ENCODE data around the gene GP9.
"Not testable (repeated sequence)": the region's sequence is repeated elsewhere in the genome, so short reads cannot be mapped to it uniquely, and the experiment has no call there.

The GP9 gene

DNA sequence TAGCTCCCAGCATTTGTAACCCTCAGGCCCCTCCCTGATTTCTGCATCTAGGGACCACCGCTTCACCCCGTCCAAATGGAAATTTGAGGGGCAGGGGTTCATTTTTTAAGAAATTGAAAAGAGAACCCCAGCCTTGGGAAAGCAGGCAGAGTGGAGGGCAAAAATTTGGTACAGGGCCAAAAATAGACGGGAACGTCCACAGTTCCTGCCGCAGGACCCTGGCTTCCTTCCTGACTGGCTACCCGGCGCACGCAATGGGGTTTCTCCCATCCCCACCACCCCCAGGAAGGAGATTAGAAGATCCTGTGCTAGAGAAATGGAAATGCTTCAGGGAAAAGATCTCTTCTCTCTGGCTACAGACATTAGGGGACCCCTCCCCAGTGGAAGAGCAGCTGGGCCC, 20.9 kb downstream of the GP9 start:
- DNase-seq: no peak

GRCh38 chr3:129082026-129082425, 21.4 kb downstream of the GP9 start:
- DNase-seq: no peak

- no peak for DNase-seq
Observed at GRCh38 chr3:129084501-129084900, 23.9 kb downstream of the GP9 start.

- DNase-seq: no peak
Observed at GRCh38 chr3:129085165-129085715, 24.7 kb downstream of the GP9 start.

DNA sequence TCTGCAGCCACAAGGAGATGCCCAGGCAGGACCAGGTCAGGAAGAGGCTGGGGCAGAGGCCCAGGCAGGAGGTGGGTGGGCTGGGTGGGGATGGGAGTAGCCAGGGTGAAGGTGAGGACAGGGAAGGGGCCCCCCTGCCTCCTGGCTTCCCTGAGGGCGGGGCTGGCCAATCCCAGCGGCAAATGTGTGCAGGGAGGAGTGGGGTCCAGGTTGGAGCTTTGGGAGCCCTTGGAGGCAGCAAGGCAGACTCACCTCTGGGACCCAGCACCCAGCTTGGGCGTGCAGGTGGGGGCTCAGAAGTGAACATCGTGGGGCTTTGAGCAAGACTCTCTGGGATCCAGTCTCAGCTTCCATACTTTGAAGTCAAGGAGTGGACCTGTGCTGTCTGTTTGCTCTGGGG, 25.2 kb downstream of the GP9 start:
- DNase-seq: no peak

- no peak for DNase-seq
Observed at GRCh38 chr3:129087138-129087702, 26.6 kb downstream of the GP9 start.

GRCh38 chr3:129087904-129088303, 27.3 kb downstream of the GP9 start:
- not testable (repeated sequence) for DNase-seq

DNA sequence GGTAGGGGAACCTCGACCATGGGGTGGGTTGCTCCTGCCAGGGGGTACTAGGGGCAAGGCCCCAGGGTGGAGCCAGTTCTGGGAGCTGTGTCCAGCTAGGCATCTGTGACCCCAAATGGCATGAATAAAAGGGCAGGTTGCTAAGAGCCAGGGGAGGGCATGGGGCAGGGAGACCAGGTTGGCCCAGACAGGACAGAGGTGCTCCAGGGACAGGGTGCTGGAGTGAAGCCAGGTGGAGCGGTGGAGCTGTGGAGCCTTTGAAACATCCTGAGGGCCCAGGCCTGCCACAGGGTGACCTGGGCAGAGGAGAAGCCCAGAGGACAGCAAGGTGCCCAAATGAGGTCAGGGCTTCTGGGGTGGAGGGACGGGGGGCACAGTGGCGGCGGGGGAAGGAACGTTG, 27.7 kb downstream of the GP9 start:
- DNase-seq: not testable (repeated sequence)

GRCh38 chr3:129095285-129095684, 34.7 kb downstream of the GP9 start:
- no peak for DNase-seq

DNA sequence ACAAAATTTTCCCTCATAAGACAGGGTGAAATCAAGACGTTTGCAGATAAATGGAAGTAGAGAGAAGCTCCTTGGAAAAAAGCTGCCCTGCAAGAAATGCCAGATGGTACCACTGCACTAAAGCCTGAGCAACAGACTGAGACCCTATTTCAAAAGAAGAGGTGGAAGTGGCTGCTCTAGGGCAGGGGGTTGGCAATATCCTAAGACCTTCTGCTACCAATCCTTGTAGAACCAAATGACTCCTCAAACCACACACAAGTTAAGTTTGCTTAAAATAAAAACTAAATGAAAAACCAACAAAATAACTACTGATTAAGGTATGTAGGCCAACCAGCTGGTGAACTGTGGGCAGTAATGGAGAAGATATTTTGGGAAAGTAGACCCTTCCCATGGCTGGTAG, 39.7 kb downstream of the GP9 start:
- no peak for DNase-seq

- DNase-seq: no peak
Observed at GRCh38 chr3:129101370-129102138, 41.0 kb downstream of the GP9 start.

GRCh38 chr3:129103296-129103695, 42.7 kb downstream of the GP9 start:
- DNase-seq: no peak

GRCh38 chr3:129104051-129104450, 43.5 kb downstream of the GP9 start:
- DNase-seq: no peak

- no peak for DNase-seq
Observed at GRCh38 chr3:129104498-129105079, 44.0 kb downstream of the GP9 start.

GRCh38 chr3:129105862-129106261, 45.3 kb downstream of the GP9 start:
- no peak for DNase-seq

- DNase-seq: no peak
Observed at GRCh38 chr3:129106320-129106719, 45.7 kb downstream of the GP9 start.

DNA sequence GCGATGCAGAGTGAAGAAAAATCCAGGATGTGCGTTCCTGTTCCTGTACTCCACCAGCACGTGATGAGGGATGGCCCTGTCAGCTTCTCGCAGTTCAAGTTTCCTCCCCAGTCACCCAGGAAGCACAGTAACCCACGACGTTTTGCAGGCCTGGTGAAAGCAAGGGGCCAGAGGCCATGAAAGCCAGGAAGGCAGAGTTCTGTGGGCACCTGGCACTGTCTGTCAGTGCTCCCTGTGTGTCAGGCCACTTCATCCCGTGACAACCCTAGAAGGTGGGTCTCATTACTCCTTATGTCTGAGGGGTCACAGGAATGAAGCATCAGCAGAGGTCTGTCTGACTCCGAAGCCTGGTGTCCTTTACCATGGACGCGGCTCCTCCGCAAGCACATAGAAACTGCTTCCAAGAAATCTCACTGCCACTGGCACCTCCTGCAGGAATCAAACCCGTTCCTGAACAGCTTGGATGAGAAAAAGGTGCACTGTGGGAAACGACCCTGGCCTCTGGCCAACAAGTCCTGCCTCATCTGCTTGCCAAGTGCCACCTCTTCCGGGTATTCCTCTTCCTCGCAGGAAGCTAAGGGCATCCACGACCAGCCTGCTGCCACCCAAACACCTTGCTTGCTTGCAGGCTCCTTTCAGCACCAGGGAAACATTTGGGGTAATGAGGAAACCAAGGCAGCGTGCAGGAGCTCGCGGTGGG, 46.4 kb downstream of the GP9 start:
- DNase-seq: no peak

- DNase-seq: no peak
Observed at GRCh38 chr3:129107793-129108192, 47.2 kb downstream of the GP9 start.

DNA sequence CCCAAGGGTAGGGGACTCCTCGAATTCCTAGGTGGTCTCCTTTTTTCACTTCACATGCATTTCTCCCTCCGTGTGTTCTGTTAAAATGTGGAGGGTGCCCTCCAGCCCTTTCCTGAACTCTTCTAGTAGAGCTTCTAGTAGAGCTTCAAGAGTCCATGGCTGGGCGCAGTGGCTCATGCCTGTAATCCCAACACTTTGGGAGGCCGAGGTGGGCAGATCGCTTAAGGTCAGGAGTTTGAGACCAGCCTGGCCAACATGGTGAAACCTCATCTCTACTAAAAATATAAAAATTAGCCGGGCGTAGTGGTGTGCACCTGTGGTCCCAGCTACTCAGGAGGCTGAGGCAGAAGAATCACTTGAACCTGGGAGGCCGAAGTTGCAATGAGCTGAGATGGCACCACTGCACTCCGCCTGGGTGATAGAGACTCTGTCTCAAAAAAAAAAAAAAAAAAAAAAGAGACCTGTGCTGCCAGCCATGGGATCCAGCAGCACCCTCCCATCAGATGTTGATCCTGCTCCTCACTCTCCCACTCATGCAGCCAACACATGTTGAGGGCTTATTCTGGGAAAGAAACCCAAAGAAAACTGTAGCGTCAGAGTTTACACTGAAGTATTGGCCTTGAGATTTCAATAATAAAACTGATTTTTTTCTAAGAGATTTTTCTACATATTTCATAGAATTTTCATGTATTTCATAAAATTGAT, 50.6 kb downstream of the GP9 start:
- not testable (repeated sequence) for DNase-seq
